ENCODE results near the gene STARD10.
"Not testable (repeated sequence)": the region's sequence is repeated elsewhere in the genome, so short reads cannot be mapped to it uniquely, and the experiment has no call there.

The STARD10 gene

GRCh38 chr11:72802822-72803221 lies 9.0 kb upstream of the STARD10 start:
- Histone ChIP-seq H3K4me3 (ENCODE audit: severe bottlenecking) (no peak overlapping the region), H3K9me3 (ENCODE audit: severe bottlenecking) (no peaks in the 10 kb centered on the region), H3K36me3 (ENCODE audit: low read depth) (no peaks in the 10 kb centered on the region), H3K27ac (ENCODE audit: poor library complexity, severe bottlenecking) (no peak overlapping the region), H3K27me3 (ENCODE audit: insufficient read depth, poor library complexity, severe bottlenecking) (no peaks in the 10 kb centered on the region), H3K4me1 (ENCODE audit: insufficient read depth, poor library complexity, severe bottlenecking) (no peaks in the 10 kb centered on the region)
- no peak for DNase-seq (ENCODE audit: low spot score)
- ATAC-seq (ENCODE audit: low read depth): no peak
- no peak for TF ChIP-seq CTCF (IDR thresholded peaks at IDR 0.05; ENCODE audit: poor library complexity, severe bottlenecking)

GRCh38 chr11:72799441-72799840 lies 5.6 kb upstream of the STARD10 start:
- Histone ChIP-seq H3K4me3 (ENCODE audit: severe bottlenecking) (no peak overlapping the region), H3K36me3 (ENCODE audit: low read depth) (no peaks in the 10 kb centered on the region), H3K9me3 (ENCODE audit: severe bottlenecking) (no peaks in the 10 kb centered on the region), H3K27ac (ENCODE audit: poor library complexity, severe bottlenecking) (no peak overlapping the region), H3K27me3 (ENCODE audit: insufficient read depth, poor library complexity, severe bottlenecking) (no peaks in the 10 kb centered on the region), H3K4me1 (ENCODE audit: insufficient read depth, poor library complexity, severe bottlenecking) (peaks cover 4% of the 10 kb centered on the region)
- TF ChIP-seq CTCF (IDR thresholded peaks at IDR 0.05; ENCODE audit: poor library complexity, severe bottlenecking): no peak
- ATAC-seq (ENCODE audit: low read depth) (no peak), DNase-seq (ENCODE audit: low spot score) (no peak)

- H3K4me1 ChIP-seq (ENCODE audit: insufficient read depth, poor library complexity, severe bottlenecking): peaks cover 9% of the 10 kb centered on the region
- no peak overlapping the region for H3K4me3 ChIP-seq (ENCODE audit: severe bottlenecking)
- H3K27ac ChIP-seq (ENCODE audit: poor library complexity, severe bottlenecking): no peak overlapping the region
- no peak for ATAC-seq (ENCODE audit: low read depth)
- TF ChIP-seq CTCF (IDR thresholded peaks at IDR 0.05; ENCODE audit: poor library complexity, severe bottlenecking): no peak
- H3K27me3 ChIP-seq (ENCODE audit: insufficient read depth, poor library complexity, severe bottlenecking): no peaks in the 10 kb centered on the region
- H3K9me3 ChIP-seq (ENCODE audit: severe bottlenecking): no peaks in the 10 kb centered on the region
- H3K36me3 ChIP-seq (ENCODE audit: low read depth): no peaks in the 10 kb centered on the region
- DNase-seq (ENCODE audit: low spot score): no peak
Measured at GRCh38 chr11:72798361-72798760, 4.5 kb upstream of the STARD10 start.

GRCh38 chr11:72793076-72793424 lies 797 bp downstream of the STARD10 start:
- no peaks in the 10 kb centered on the region for H3K27me3 ChIP-seq (ENCODE audit: insufficient read depth, poor library complexity, severe bottlenecking)
- no peaks in the 10 kb centered on the region for H3K9me3 ChIP-seq (ENCODE audit: severe bottlenecking)
- H3K4me3 ChIP-seq (ENCODE audit: severe bottlenecking): no peak overlapping the region
- ATAC-seq (ENCODE audit: low read depth) (no peak), DNase-seq (ENCODE audit: low spot score) (no peak)
- no peak overlapping the region for H3K27ac ChIP-seq (ENCODE audit: poor library complexity, severe bottlenecking)
- no peaks in the 10 kb centered on the region for H3K36me3 ChIP-seq (ENCODE audit: low read depth)
- H3K4me1 ChIP-seq (ENCODE audit: insufficient read depth, poor library complexity, severe bottlenecking): peaks cover 9% of the 10 kb centered on the region
- no peak for TF ChIP-seq CTCF (IDR thresholded peaks at IDR 0.05; ENCODE audit: poor library complexity, severe bottlenecking)

- Histone ChIP-seq H3K4me1 (ENCODE audit: insufficient read depth, poor library complexity, severe bottlenecking) (peaks cover 9% of the 10 kb centered on the region), H3K9me3 (ENCODE audit: severe bottlenecking) (no peaks in the 10 kb centered on the region), H3K36me3 (ENCODE audit: low read depth) (no peaks in the 10 kb centered on the region), H3K4me3 (ENCODE audit: severe bottlenecking) (no peak overlapping the region), H3K27ac (ENCODE audit: poor library complexity, severe bottlenecking) (no peak overlapping the region), H3K27me3 (ENCODE audit: insufficient read depth, poor library complexity, severe bottlenecking) (no peaks in the 10 kb centered on the region)
- TF ChIP-seq CTCF (IDR thresholded peaks at IDR 0.05; ENCODE audit: poor library complexity, severe bottlenecking): no peak
- no peak for ATAC-seq (ENCODE audit: low read depth)
- no peak for DNase-seq (ENCODE audit: low spot score)
Measured at GRCh38 chr11:72792437-72793021, 1.3 kb downstream of the STARD10 start.

- H3K36me3 ChIP-seq (ENCODE audit: low read depth); H3K4me1 ChIP-seq (ENCODE audit: insufficient read depth, poor library complexity, severe bottlenecking); H3K4me3 ChIP-seq (ENCODE audit: severe bottlenecking); H3K27ac ChIP-seq (ENCODE audit: poor library complexity, severe bottlenecking); DNase-seq (ENCODE audit: low spot score); H3K9me3 ChIP-seq (ENCODE audit: severe bottlenecking); H3K27me3 ChIP-seq (ENCODE audit: insufficient read depth, poor library complexity, severe bottlenecking); ATAC-seq (ENCODE audit: low read depth): not testable (repeated sequence)
Measured at GRCh38 chr11:72791228-72791627, 2.6 kb downstream of the STARD10 start.
